ENCODE data around the gene ARID3C.

ARID3C gene

DNA sequence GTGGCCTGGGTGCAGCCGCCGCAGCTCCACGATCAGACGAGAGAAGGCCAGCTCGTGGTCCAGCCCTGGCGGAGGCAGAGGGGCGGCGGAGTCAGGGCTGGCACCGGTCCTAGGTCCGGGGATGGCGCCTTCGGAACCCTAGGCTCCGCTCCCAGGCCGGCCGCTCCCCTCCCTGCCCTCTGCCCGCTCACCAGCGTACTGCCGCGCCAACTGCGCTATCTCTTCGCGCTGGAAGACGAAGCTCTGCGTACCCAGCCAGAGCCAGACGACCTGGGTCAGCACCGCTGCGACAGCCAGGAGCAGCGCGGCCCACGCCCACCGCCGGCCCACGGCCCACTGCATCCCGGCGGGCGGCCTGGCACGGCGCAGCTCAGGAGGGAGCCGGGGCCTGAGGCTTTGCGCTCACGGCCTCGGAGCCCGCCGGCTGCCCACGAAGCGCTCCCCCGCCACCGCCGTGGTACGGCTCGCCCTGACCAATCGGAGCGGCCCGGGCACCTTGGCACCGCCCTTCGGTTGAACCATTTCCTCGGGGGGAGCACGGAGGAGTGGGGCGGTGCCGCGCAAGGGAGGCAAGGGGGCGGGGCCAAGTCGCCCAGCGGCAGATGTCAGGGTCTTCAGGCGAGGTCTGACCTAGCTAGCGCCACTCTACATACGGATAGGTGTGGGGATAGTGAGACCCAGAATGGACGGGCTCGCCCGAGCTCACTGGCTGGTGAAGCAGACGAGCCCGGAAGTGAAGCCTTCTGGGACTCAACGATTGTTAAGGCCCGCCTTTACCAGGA, 8.7 kb upstream of the ARID3C start, which contains the start of gene SIGMAR1:
TSS of gene SIGMAR1 (minus strand) at position 432 of the 782 bp plus-strand sequence. CDS start at position 342, 90 bp downstream.
- H3K27ac ChIP-seq, result peak within 1 kb of the TSS; percentile 79
- TF ChIP-seq, protein P1, sequence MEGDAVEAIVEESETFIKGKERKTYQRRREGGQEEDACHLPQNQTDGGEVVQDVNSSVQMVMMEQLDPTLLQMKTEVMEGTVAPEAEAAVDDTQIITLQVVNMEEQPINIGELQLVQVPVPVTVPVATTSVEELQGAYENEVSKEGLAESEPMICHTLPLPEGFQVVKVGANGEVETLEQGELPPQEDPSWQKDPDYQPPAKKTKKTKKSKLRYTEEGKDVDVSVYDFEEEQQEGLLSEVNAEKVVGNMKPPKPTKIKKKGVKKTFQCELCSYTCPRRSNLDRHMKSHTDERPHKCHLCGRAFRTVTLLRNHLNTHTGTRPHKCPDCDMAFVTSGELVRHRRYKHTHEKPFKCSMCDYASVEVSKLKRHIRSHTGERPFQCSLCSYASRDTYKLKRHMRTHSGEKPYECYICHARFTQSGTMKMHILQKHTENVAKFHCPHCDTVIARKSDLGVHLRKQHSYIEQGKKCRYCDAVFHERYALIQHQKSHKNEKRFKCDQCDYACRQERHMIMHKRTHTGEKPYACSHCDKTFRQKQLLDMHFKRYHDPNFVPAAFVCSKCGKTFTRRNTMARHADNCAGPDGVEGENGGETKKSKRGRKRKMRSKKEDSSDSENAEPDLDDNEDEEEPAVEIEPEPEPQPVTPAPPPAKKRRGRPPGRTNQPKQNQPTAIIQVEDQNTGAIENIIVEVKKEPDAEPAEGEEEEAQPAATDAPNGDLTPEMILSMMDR (conservative IDR thresholded peaks at IDR 0.05; ENCODE audit: low read depth), result no peak
- ChIA-PET CTCF (interaction anchor here (0.6 to 1.7 kb wide), 6 partner anchors 9 to 717 kb away, joined by 3 to 7 read pairs (median 4); partner anchors contain the start of gene GALT), POLR2A (ENCODE audit: low non-redundant PET) (interaction anchor here (0.6 to 1.3 kb wide), 4 partner anchors 9 to 814 kb away, joined by 3 to 5 read pairs (median 3); partner anchors contain the start of genes GALT and IL11RA)
- peak; percentile 98 for DNase-seq (ENCODE audit: low spot score)

DNA sequence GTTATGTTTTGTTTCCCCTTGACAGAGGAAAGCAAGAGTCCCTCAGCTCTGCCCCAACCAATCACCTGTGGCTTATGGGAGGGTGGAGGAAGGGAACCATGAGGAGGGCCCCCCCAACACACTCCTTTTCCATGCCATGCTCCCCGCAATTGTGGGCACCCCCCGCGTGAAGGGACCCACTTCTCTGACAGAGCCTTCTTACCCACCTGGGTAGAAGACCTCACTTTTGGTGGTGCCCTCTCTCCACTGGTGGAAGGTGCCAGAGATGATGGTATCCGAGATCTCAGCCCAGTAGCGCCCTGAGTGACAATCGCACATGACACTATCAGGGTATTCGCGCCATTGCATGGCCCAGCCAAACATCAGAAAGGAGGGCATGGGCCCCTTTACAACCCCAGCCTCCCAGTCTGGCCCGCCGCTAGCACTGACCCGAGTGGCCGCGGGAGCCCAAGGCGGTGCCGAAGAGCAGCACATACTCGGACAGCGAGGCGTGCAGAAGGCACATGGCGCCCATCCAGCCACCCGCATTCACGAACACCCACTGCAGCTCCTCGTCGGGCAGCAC, 8.0 kb upstream of the ARID3C start:
- TF ChIP-seq, protein P1 (conservative IDR thresholded peaks at IDR 0.05; ENCODE audit: low read depth), result no peak
- ChIA-PET CTCF (interaction anchor here (0.6 to 1.7 kb wide), 3 partner anchors 33 to 717 kb away, joined by 3 to 5 read pairs (median 3); no protein-coding TSS in a partner anchor), POLR2A (ENCODE audit: low non-redundant PET) (interaction anchor here (0.6 to 0.9 kb wide), 2 partner anchors 14 to 814 kb away, joined by 3 read pairs; no protein-coding TSS in a partner anchor)
- peak overlapping the region; percentile 79 for H3K27ac ChIP-seq
- DNase-seq (ENCODE audit: low spot score), result peak; percentile 51

GRCh38 chr9:34635556-34635955, 6.7 kb upstream of the ARID3C start:
- ChIA-PET POLR2A (ENCODE audit: low non-redundant PET) (interaction anchor here (0.6 to 1.1 kb wide), 3 partner anchors 11 to 230 kb away, joined by 3 read pairs; partner anchors contain the start of gene GALT), CTCF (interaction anchor here (0.5 to 2.1 kb wide), 7 partner anchors 25 to 688 kb away, joined by 3 to 10 read pairs (median 4); no protein-coding TSS in a partner anchor)
- TF ChIP-seq, protein P1 (conservative IDR thresholded peaks at IDR 0.05; ENCODE audit: low read depth), result no peak
- no peak for DNase-seq (ENCODE audit: low spot score)
- H3K27ac ChIP-seq, result peak overlapping the region; percentile 79

GRCh38 chr9:34634551-34635248, 5.8 kb upstream of the ARID3C start:
- H3K27ac ChIP-seq, result peak overlapping the region; percentile 79
- ChIA-PET CTCF (interaction anchor here (0.5 to 2.1 kb wide), 22 partner anchors 9 to 1064 kb away, joined by 3 to 12 read pairs (median 6); partner anchors contain the start of genes DCTN3, GALT and IL11RA), POLR2A (ENCODE audit: low non-redundant PET) (interaction anchor here (0.6 to 1.1 kb wide), 4 partner anchors 12 to 162 kb away, joined by 3 to 10 read pairs (median 4); partner anchors contain the start of gene GALT)
- TF ChIP-seq, protein P1 (conservative IDR thresholded peaks at IDR 0.05; ENCODE audit: low read depth), result no peak
- no peak for DNase-seq (ENCODE audit: low spot score)

GRCh38 chr9:34633851-34634550, 5.1 kb upstream of the ARID3C start:
- POLR2A ChIA-PET (ENCODE audit: low non-redundant PET), result interaction anchor here (0.7 kb wide), 2 partner anchors 24 to 163 kb away, joined by 4 to 10 read pairs; no protein-coding TSS in a partner anchor
- DNase-seq (ENCODE audit: low spot score), result peak; percentile 87
- no peak overlapping the region for H3K27ac ChIP-seq
- CTCF ChIA-PET, result interaction anchor here (0.6 to 2.1 kb wide), 25 partner anchors 9 to 1469 kb away, joined by 3 to 12 read pairs (median 6); partner anchors contain the start of genes DCTN3, GALT and IL11RA
- TF ChIP-seq, protein P1 (conservative IDR thresholded peaks at IDR 0.05; ENCODE audit: low read depth), result peak; percentile 98

Data from RWPE1 (cell line).